ENCODE measurements around the gene BCL2L12.

The BCL2L12 gene

DNA sequence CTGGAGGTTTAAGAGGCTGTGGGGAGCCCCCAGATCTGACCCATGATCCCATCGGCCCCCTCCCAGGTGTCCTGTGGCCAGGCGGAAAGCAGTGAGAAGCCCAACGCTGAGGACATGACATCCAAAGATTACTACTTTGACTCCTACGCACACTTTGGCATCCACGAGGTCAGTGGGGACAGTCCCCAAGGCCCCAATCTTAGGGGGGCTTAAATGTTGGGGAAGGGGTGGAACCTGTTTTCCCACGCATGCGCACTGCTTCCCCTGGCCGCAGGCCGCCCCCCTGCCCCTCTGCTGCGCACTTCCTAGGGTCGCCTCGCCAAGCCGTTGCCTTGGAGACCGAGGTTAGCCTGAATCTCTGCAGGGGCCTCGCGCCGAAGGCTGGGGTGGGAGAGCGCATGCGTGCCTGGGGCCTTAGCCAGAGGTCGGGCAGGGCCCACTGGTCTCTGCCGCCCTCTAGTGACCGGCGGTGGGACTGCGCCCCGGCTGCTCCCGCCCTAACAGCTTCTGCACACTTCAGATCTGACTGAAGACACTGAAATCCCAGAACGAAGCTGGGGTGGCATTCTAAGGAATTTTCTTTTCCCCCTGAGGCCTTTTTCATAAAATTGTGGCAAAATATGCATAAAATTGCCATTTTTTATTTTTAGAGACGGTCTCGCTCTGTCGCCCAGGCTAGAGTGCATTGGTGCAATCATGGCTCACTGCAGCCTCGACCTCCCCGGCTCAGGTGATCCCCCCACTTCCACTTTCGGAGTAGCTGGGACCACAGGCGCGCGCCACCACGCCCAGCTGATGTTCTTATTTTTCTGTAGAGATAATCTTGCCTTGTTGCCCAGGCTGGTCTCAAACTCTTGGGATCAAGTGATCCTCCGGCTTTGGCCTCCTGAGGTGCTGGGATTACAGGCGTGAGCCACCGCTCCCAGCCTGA, 15.0 kb downstream of the BCL2L12 start:
- ATAC-seq (replicated peaks) (peak; percentile 8), DNase-seq (peak; percentile 87)
- H3K27me3 Mint-ChIP-seq = no peaks in the 10 kb centered on the region
- H3K9me3 Mint-ChIP-seq = no peaks in the 10 kb centered on the region
- peaks cover 33 to 59% of the 10 kb centered on the region in 2 donors for H3K4me1 Mint-ChIP-seq
- H3K36me3 Mint-ChIP-seq = peaks cover 37 to 47% of the 10 kb centered on the region in 2 donors
- H3K4me3 Mint-ChIP-seq = peak overlapping the region; percentile 87 to 90
- H3K27ac Mint-ChIP-seq = peak overlapping the region; percentile 69

DNA sequence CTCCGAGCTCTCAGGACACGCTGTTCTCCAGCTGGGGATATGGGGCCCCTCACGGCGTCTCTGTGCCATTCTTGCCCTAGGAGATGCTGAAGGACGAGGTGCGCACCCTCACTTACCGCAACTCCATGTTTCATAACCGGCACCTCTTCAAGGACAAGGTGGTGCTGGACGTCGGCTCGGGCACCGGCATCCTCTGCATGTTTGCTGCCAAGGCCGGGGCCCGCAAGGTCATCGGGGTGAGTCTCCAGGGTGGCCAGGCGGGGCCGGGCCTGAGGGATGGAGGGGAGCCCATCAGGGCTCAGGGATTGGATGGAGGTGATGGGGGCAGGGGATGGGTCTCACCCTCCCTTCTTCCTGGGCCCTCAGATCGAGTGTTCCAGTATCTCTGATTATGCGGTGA, 16.1 kb downstream of the BCL2L12 start:
- Mint-ChIP-seq H3K27ac (no peak overlapping the region), H3K36me3 (peaks cover 38 to 54% of the 10 kb centered on the region in 2 donors), H3K9me3 (no peaks in the 10 kb centered on the region), H3K4me1 (peaks cover 33 to 54% of the 10 kb centered on the region in 2 donors), H3K4me3 (no peak overlapping the region), H3K27me3 (no peaks in the 10 kb centered on the region)
- no peak for ATAC-seq (replicated peaks)
- no peak for DNase-seq

DNA sequence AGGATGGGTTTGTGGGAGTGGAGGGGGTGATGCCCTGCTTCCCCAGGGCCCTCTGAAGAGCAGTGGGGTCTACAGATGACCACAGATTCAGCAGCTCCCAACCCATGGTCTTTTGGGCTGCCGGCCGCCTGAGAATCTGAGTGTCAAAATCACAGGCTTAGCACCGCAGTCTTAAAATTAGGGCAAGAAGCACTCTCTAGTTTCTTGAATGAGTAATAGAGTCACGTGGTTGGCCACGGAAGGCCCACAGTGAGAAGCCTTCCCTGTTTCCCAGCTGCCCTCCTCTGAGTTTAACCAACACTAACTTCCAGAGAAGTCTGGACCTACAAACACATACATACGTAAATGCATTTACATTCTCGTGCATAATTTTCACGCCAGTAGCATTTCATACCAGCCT, 16.5 kb downstream of the BCL2L12 start:
- DNase-seq (no peak), ATAC-seq (replicated peaks) (no peak)
- Mint-ChIP-seq H3K36me3 (peaks cover 38 to 55% of the 10 kb centered on the region in 2 donors), H3K9me3 (no peaks in the 10 kb centered on the region), H3K4me3 (no peak overlapping the region), H3K27ac (no peak overlapping the region), H3K4me1 (peaks cover 35 to 58% of the 10 kb centered on the region in 2 donors), H3K27me3 (no peaks in the 10 kb centered on the region)

DNA sequence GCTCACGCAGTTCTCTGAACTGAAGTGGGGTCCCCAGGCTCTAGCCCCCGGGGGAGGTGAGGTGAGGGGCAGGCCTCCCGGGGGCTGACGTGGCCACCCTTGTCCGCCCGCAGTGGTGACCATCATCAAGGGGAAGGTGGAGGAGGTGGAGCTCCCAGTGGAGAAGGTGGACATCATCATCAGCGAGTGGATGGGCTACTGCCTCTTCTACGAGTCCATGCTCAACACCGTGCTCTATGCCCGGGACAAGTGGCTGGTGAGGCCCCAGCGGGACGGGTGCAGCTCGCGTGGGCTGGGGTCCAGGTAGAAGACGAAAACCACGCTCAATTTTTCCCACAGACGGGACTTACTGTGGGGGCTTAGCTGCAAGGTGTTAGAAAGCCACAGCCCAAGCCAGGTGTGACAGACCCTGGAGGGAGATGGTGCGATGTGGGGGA, 18.1 kb downstream of the BCL2L12 start:
- no peaks in the 10 kb centered on the region for H3K9me3 Mint-ChIP-seq
- ATAC-seq (replicated peaks) (no peak), DNase-seq (no peak)
- H3K4me1 Mint-ChIP-seq = peaks cover 39 to 57% of the 10 kb centered on the region in 2 donors
- peaks cover 47 to 64% of the 10 kb centered on the region in 2 donors for H3K36me3 Mint-ChIP-seq
- no peak overlapping the region for H3K4me3 Mint-ChIP-seq
- H3K27me3 Mint-ChIP-seq = no peaks in the 10 kb centered on the region
- peak overlapping the region; percentile 62 for H3K27ac Mint-ChIP-seq

DNA sequence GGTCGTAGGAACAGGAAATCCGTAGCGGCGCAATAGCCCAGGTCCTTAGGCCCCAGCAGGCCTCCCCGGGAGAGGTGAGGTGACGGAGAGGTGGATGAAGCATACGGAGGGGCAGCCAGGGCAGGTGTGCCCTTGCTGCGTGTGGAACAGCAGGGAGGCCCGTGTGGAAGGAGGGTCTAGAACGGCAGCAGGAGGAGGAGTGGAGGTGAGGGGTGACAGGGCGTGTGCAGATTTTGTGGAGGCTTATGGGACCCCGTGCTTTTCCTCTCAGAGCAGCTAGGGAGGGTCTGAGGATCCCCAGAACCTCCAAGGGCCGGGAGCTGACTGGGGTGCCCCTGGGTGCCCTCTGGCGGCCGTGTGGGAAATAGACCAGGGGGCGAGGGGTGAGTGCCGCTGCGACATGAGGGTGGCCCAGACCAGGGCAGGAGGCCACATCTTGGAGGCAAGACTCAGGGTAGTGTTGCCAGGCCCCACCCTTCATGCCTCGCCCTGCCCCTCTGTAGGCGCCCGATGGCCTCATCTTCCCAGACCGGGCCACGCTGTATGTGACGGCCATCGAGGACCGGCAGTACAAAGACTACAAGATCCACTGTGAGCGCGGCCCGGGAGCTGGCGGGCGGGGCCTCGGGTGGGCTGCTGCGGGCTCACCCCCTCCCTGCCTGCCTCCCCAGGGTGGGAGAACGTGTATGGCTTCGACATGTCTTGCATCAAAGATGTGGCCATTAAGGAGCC, 18.7 kb downstream of the BCL2L12 start:
- peak overlapping the region; percentile 56 for H3K27ac Mint-ChIP-seq

DNA sequence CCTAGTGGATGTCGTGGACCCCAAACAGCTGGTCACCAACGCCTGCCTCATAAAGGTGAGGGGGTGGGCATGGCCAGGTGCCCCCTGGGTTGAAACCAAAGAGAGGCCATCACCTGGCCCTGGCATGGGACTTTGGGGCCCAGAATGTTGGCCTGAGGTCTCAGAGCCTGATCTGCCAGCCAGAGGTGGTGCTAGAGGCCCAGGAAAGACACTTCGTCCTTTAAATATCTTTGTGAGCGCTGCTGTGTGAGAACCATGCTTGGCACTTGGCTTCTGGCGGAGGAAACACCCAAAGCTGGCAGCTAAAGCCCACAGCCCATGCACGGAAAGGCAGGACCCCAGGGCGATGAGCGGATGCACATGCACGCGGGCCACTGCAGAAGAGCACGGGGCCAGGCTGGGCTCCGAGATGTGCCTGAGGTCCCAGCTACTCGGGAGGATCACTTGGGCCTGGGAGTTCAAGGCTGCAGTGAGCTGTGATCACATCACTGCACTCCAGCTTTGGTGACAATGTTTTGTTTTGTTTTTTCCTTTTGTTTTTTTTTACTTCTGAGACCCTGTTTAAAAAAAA, 19.3 kb downstream of the BCL2L12 start:
- Mint-ChIP-seq H3K9me3 (no peaks in the 10 kb centered on the region), H3K27ac (peak overlapping the region; percentile 65), H3K4me3 (no peak overlapping the region), H3K4me1 (peaks cover 38 to 57% of the 10 kb centered on the region in 2 donors), H3K27me3 (peaks cover 4 to 6% of the 10 kb centered on the region in 2 donors), H3K36me3 (peaks cover 55 to 70% of the 10 kb centered on the region in 2 donors)
- ATAC-seq (replicated peaks) (no peak), DNase-seq (no peak)

More for the DNA sequence above, 18.7 kb downstream of the BCL2L12 start:
- Mint-ChIP-seq H3K4me1 (peaks cover 39 to 57% of the 10 kb centered on the region in 2 donors), H3K9me3 (no peaks in the 10 kb centered on the region), H3K27me3 (no peaks in the 10 kb centered on the region), H3K36me3 (peaks cover 51 to 70% of the 10 kb centered on the region in 2 donors), H3K4me3 (no peak overlapping the region)
- ATAC-seq (replicated peaks) (peak in 1 of 2 donors; percentile 25), DNase-seq (no peak)

DNA sequence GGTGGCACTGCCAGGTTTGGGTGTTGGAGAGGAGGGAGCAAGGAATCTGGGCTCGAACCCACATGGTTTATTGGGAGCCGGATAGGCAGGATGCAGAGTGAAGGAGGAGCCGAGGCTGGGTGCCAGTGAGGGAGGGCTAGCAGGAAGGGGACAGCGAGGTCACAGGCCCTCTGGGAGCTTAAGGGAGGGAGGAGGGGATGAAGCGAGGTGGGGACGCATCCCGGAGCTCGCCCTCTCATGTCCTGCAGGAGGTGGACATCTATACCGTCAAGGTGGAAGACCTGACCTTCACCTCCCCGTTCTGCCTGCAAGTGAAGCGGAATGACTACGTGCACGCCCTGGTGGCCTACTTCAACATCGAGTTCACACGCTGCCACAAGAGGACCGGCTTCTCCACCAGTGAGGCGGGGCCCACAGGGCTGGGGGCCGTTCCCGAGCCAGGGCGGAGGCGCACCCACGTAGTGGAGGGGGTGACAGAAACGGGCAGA, 20.2 kb downstream of the BCL2L12 start:
- Mint-ChIP-seq H3K27ac (peak overlapping the region; percentile 65), H3K4me3 (no peak overlapping the region), H3K9me3 (no peaks in the 10 kb centered on the region), H3K27me3 (peaks cover 12 to 14% of the 10 kb centered on the region in 2 donors), H3K36me3 (peaks cover 57 to 73% of the 10 kb centered on the region in 2 donors), H3K4me1 (peaks cover 38 to 57% of the 10 kb centered on the region in 2 donors)
- no peak for DNase-seq
- no peak for ATAC-seq (replicated peaks)

DNA sequence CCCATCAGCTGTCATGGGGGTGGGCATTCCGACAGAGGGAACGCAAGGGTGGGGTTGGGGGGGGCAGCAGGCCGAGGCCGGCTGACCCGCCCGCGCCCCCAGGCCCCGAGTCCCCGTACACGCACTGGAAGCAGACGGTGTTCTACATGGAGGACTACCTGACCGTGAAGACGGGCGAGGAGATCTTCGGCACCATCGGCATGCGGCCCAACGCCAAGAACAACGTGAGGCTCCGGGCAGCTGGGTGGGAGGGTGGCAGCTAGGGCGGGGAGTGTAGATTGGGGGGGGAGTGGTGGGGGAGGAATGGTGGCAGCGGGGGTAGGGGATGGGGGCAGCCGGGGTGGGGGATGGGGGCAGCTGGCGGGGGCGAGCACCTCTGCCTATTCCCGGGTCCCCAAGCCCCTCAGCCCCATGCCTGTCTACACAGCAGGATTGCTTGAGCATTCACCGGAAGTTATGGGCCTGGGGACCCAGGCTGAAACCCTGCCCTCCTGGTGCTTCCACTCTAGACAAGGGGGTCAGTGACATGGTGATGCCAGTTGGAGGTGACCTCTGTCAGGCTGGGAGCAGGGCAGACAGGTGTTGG, 20.9 kb downstream of the BCL2L12 start:
- Mint-ChIP-seq H3K4me3 (no peak overlapping the region), H3K4me1 (peaks cover 38 to 58% of the 10 kb centered on the region in 2 donors), H3K9me3 (no peaks in the 10 kb centered on the region), H3K27ac (peak overlapping the region; percentile 79), H3K36me3 (peaks cover 56 to 71% of the 10 kb centered on the region in 2 donors), H3K27me3 (peaks cover 18 to 21% of the 10 kb centered on the region in 2 donors)
- ATAC-seq (replicated peaks) = no peak
- no peak for DNase-seq

DNA sequence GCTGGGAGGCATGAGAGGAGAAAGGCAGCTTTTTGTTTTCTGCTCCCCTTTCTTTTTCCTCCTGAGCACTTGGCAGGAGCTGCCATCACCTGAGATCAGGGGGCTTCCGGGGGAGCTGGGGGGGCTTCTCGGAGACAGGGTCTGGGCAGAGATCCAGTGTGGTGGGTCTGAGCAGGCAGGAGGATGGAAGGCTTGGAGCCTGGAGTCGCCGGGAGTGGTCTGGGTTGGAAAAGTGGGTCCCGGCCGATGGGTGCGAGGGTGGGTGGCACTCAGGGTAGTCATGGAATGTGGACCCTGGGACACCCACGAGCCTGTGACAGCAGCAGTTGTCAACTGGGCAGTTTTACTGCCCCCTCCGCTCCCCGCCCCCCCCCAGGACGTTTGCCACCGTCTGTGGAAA, 21.4 kb downstream of the BCL2L12 start:
- no peaks in the 10 kb centered on the region for H3K9me3 Mint-ChIP-seq
- H3K4me3 Mint-ChIP-seq = no peak overlapping the region
- no peak for DNase-seq
- H3K27me3 Mint-ChIP-seq = peaks cover 20 to 23% of the 10 kb centered on the region in 2 donors
- H3K27ac Mint-ChIP-seq = peak overlapping the region; percentile 79
- peaks cover 38 to 58% of the 10 kb centered on the region in 2 donors for H3K4me1 Mint-ChIP-seq
- H3K36me3 Mint-ChIP-seq = peaks cover 51 to 67% of the 10 kb centered on the region in 2 donors
- no peak for ATAC-seq (replicated peaks)

DNA sequence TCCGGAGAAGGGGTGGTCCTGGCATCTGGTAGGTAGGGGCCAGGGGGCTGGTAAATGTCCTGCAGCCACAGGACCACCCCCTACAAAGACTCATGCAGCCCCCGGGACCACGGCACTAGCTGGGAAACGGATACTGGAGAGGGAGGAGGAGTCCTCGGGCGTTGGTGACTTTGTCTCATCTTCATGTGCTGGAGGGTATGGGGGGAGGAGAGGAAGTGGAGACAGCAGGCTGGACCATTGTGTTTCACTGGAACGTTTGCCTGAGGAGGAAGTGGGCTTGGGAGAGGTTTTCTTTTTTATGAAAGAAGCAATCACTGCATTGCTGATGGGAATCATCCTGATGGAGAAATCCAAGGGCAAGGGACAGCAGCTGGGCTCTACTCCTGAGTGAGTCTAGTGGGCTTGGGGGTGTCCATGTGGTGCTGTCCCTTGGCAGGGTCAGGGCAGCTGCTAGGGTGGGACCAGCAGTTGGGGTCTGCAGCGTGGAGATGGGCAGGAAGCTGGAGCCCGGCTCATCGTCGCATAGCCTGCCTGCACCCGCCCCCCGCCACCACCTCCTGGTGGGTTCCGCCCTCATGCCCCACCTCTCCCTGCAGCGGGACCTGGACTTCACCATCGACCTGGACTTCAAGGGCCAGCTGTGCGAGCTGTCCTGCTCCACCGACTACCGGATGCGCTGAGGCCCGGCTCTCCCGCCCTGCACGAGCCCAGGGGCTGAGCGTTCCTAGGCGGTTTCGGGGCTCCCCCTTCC, 22.0 kb downstream of the BCL2L12 start:
- peaks cover 20 to 29% of the 10 kb centered on the region in 2 donors for H3K27me3 Mint-ChIP-seq
- ATAC-seq (replicated peaks) (no peak), DNase-seq (no peak)
- H3K27ac Mint-ChIP-seq = peak overlapping the region; percentile 20
- H3K36me3 Mint-ChIP-seq = peaks cover 48 to 64% of the 10 kb centered on the region in 2 donors
- H3K4me3 Mint-ChIP-seq = no peak overlapping the region
- H3K4me1 Mint-ChIP-seq = peaks cover 38 to 58% of the 10 kb centered on the region in 2 donors
- H3K9me3 Mint-ChIP-seq = no peaks in the 10 kb centered on the region

DNA sequence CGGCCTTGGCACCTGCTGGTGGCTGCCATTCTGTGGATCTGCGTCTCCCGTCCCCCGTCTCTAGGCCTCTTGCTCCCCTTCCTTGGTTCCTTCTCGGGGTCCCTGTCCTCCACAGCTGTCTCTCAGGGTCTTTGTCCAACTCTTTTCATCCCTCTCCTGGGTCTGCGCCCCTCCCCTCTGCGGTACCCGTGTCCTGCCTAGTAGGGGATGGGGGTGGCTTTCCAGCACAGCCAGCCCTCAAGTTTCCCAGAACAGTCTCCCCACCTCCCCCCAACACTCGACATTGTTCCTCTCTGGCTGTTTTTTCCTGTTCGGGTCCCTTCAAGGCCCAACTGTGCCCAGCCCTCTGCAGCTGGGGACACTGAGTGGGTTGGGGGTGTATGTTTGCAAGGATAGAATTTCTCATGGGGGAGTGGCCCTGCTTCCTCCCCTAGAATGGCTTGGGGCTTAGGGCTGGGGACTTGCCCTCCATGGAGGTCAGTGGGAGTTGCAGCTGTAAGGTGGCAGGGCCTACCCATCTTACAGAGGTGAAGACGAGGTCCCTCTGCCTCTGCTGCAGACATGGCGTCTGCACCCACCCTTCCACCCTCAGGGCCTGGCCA, 22.9 kb downstream of the BCL2L12 start:
- DNase-seq (no peak), ATAC-seq (replicated peaks) (no peak)
- Mint-ChIP-seq H3K9me3 (no peaks in the 10 kb centered on the region), H3K27ac (peak overlapping the region; percentile 10), H3K4me1 (peaks cover 38 to 56% of the 10 kb centered on the region in 2 donors), H3K36me3 (peaks cover 47 to 63% of the 10 kb centered on the region in 2 donors), H3K27me3 (peaks cover 26 to 38% of the 10 kb centered on the region in 2 donors), H3K4me3 (peak overlapping the region; percentile 17 to 23)

DNA sequence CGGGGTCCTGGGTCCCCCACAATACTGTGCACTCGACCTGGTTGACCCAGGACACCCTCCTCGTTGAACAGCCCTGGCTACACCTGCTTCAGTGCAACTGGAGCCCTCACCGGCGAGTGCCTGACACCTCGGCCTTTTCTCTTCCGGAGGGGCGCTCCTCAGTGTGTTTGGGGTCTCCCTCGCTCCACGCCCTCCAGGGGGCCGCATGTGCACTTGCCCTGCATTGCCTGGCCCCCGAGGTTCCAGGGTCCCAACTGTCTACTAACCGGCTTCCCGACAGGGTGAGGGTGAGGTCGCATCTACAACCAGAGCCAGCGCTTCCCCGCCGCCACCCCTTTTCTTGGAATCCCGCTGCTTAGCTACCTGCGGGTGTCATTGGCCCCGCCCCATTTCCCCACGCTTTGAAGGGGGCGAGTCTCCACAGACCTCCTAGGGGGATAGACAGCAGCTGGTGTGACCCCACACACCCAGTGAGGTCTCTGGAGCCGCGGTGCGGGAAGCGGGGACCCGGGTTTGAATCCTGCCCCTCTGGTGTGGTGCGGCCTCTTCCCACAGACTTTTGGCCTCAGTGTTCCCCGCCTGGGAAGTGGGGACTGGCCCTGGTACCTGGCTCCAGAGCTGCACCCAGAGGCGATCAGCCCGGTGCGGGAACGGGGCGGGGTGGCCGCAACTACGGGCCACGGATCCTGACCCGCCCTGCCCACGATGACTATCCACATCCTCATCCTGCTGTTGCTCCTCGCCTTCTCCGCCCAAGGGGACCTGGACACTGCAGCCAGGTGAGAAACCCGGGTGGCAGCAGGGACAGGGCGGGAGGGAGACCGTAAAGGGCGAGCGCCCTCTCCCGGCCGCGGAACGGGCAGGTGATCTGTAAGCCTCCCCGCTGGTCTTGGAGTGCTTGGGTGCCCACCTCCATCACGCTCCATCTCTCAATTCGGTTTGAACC, 23.7 kb downstream of the BCL2L12 start, which contains the start of gene ADM5:
Gene ADM5 (plus strand): TSS at position 462 of the 946 bp plus-strand sequence. CDS start 244 bp downstream, at position 706.
- peaks cover 33 to 49% of the 10 kb centered on the region in 2 donors for H3K4me1 Mint-ChIP-seq
- no peak for DNase-seq
- H3K27me3 Mint-ChIP-seq = peaks cover 29 to 43% of the 10 kb centered on the region in 2 donors
- peak within 1 kb of the TSS; percentile 51 for H3K27ac Mint-ChIP-seq
- ATAC-seq (replicated peaks) = peak; percentile 48 to 61
- peak within 1 kb of the TSS; percentile 73 to 76 for H3K4me3 Mint-ChIP-seq
- H3K9me3 Mint-ChIP-seq = no peaks in the 10 kb centered on the region
- peaks cover 39 to 55% of the 10 kb centered on the region in 2 donors for H3K36me3 Mint-ChIP-seq

All from stimulated activated naive B cell treated with anti-CD40 and anti-IgM and Interleukin-4, amounts not matched to agents 10 μg/mL and 1 μg/mL and 100 μg/mL, for 72 hours (primary cell).